ENCODE results near the gene LPAR4.

Gene LPAR4

GRCh38 chrX:78746496-78746895 lies 1.0 kb upstream of the LPAR4 start:
- no peak overlapping the region for H3K4me3 ChIP-seq (ENCODE audit: low read depth, low read length)
- no peak for TF ChIP-seq CTCF (IDR thresholded peaks at IDR 0.05; ENCODE audit: borderline replicate concordance, insufficient read depth, low read depth, low read length)

DNA sequence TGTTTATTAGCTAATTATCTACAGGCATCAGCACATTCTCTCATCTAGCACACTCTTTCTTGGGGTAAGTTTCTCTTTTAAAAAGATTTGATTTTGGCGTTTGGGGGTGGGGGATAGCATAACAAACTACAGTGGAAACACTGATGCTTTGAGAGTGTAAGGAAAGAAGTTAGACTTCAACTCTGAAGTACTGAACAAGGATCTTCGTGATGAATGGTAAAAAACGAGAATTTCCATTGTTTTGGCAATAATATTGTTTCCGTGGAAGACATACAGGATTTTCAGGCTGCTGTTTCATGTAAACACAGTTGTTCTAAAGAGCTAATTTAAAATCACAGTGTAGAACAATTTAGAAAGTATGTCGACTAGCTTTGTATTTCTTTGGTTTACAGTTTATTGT lies 451 bp downstream of the LPAR4 start:
- H3K4me3 ChIP-seq (ENCODE audit: low read depth, low read length), result no peak overlapping the region
- TF ChIP-seq CTCF (IDR thresholded peaks at IDR 0.05; ENCODE audit: borderline replicate concordance, insufficient read depth, low read depth, low read length), result no peak

GRCh38 chrX:78748846-78749245 lies 1.3 kb downstream of the LPAR4 start:
- no peak for TF ChIP-seq CTCF (IDR thresholded peaks at IDR 0.05; ENCODE audit: borderline replicate concordance, insufficient read depth, low read depth, low read length)
- H3K4me3 ChIP-seq (ENCODE audit: low read depth, low read length), result no peak overlapping the region

DNA sequence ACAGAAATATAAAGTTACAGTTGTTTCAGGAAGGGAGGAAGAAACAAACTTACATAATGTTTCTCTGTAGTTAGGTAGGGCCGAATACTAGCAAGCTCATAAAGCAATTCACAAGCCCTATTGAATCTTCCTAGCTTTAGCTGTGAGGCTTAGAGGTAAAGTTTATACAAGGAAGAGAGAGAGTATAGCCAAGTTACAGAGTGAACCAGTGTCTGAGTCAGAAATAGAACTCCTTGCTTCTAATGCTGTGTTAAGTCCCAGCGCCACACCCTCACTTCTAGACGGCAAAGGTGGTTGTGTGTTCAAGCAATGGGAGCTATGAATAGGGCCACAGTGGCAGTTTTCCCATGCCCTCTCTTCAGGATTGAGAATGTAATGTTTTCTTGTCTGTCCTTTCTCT lies 6.1 kb downstream of the LPAR4 start:
- no peak overlapping the region for H3K4me3 ChIP-seq (ENCODE audit: low read depth, low read length)
- TF ChIP-seq CTCF (IDR thresholded peaks at IDR 0.05; ENCODE audit: borderline replicate concordance, insufficient read depth, low read depth, low read length), result no peak

DNA sequence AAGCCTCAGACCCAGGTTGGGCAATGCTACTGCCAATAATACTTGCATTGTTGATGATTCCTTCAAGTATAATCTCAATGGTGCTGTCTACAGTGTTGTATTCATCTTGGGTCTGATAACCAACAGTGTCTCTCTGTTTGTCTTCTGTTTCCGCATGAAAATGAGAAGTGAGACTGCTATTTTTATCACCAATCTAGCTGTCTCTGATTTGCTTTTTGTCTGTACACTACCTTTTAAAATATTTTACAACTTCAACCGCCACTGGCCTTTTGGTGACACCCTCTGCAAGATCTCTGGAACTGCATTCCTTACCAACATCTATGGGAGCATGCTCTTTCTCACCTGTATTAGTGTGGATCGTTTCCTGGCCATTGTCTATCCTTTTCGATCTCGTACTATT lies 7.4 kb downstream of the LPAR4 start:
- H3K4me3 ChIP-seq (ENCODE audit: low read depth, low read length), result no peak overlapping the region
- peak; percentile 27; the same call in 1 of the 2 replicates for TF ChIP-seq CTCF (IDR thresholded peaks at IDR 0.05; ENCODE audit: borderline replicate concordance, insufficient read depth, low read depth, low read length)

DNA sequence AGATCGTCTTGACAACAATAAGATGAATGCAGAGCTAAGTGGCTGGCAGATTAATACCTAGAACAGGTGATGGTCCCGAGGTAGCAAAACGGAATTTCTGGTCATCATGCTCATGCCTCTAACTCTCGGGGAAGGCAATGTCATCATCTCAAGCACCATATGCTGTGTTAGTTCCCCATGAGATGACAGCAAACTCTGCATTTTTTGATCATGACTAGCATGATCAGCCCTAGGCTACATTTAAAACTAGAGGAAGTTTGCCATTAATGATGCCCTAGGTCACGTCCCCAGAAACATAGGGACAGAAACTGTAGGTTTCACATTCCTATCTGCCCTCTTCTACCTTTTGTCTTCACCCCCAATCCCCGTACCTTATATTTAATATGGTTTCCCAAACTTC lies 11.6 kb downstream of the LPAR4 start:
- no peak overlapping the region for H3K4me3 ChIP-seq (ENCODE audit: low read depth, low read length)
- no peak for TF ChIP-seq CTCF (IDR thresholded peaks at IDR 0.05; ENCODE audit: borderline replicate concordance, insufficient read depth, low read depth, low read length)

- H3K4me3 ChIP-seq (ENCODE audit: low read depth, low read length), result no peak overlapping the region
- no peak for TF ChIP-seq CTCF (IDR thresholded peaks at IDR 0.05; ENCODE audit: borderline replicate concordance, insufficient read depth, low read depth, low read length)
Observed at GRCh38 chrX:78769101-78769755, 21.7 kb downstream of the LPAR4 start.

Measured in GM12875 (cell line).